HT1080 (cell line): ENCODE measurements around the gene SOD2. TPM values are rescaled to one million over a fixed set of nuclear protein-coding genes. Genes with fewer than 3 reads are reported as not detected.
"Not testable (repeated sequence)": the region's sequence is repeated elsewhere in the genome, so short reads cannot be mapped to it uniquely, and the experiment has no call there.

Experiments
- DNase-seq: peaks from one replicate; pipeline ENCODE4 v3.0.0-alpha.2; 2015; ENCODE audit warnings: low read depth
- polyA plus RNA-seq, 2 experiments: library from polyadenylated mRNA; depleted of rRNA; stranded (reverse); fragments of >200 nt; gene quantifications; 2 replicates each; pipeline ENCODE4 v1.2.3, GENCODE V29; 2015
- total RNA-seq: library from RNA; depleted of rRNA; stranded (reverse); fragments of >200 nt; shearing (Covaris generic); gene quantifications from 2 replicates; pipeline ENCODE4 v1.2.3, GENCODE V29; 2014; rRNA removed

Gene SOD2
- 53.5 and 60.2 TPM in 2 replicates for total RNA-seq
- 39.3 and 41.5 TPM in 2 replicates for polyA plus RNA-seq (2015; cell fraction: cytosol; rRNA removed)
- polyA plus RNA-seq (2015; cell fraction: nucleus; rRNA removed): 15.6 and 20.7 TPM in 2 replicates

DNA sequence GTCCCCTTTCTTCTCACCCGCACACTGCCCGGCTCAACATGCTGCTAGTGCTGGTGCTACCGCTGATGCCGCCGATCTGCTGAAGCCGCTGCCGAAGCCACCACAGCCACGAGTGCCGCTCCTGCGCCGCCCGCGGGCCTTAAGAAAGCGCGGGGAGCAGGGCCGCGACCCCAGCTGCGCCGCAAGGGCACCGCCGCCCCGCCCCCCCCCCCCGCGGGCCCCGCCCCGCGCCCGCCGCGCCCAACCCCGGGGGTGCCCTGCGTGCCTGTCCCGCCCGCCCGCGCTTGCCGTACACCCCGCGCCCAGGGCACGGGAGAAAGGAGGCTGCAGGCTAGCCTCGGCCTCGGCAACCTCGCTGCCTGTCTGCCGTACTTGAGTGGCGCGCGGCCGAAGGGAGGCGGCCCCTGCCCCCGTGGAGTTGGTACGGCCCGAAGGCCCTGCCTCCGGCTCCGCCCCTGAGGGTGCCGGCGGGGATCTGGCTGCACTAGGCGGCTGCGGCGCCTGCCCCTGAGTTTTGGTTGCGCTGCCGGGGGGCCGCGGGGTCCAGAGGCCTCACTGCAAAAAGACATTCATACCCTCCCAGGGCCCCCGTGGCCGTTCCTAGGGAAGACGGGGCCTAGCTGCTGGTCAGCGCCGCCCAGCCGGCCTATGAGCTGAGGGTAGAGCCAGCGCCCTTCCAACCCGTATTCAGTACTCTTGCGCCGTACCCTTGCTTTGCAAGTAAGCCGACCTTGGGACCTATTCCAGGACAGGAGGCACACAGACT lies at the start of gene SOD2:
Gene SOD2 (minus strand): TSS at position 114 of the 766 bp plus-strand sequence. CDS start 74 bp downstream, at position 40.
- peak; percentile 82 for DNase-seq

DNA sequence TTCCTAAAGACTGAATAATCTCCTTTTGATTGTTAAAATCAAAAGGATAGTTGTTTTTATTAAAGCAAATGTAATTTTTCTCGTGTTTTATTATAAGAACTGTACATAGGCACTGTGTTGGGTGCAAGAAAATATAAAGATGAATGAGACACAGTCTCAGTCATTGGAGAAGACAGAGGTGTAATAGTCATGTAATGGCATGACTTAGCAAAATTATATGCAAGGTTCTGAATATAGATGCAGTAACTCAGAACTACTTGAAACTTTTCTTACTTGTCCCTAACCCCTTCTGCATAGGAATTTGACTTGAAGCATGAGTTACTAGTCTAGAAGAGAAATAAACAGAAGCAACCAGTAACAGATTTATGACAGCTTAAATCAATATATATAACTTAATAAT lies 49.1 kb upstream of the SOD2 start:
- no peak for DNase-seq

DNA sequence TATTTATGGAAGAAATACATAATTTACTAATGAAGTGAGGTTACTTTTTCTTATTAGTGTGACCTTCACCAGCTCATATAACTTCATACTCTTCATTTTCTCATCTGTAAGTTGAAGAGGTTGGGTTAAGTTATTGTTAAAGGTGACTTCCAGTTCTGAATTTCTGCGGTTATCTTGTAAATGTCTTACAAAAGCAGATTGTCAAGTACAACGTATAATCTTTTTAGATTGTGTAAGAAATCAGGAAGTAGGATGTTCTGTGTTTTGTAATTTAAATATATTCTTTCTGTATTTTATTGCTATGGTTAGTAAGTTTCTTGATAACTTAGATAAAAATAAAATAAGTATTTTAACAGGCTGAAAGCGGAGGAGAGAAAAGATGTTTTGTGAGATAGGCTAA lies 46.3 kb upstream of the SOD2 start:
- no peak for DNase-seq

DNA sequence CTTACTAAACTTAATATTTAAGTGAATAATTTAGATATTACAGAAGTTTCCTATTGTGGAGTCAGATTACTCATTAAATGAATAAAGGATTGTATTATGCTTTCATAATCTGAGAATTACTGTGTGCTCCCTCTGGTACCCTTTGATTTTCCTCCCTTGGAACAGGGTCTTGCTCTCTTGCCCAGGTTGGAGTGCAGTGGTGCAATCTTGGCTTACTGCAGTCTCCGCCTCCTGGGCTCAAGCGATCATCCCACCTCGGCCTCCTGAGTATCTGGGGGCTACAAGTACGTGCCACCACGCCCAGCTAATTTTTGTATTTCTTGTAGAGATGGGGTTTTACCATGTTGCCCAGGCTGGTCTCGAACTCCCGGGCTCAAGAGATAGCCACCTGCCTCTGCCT lies 43.9 kb upstream of the SOD2 start:
- DNase-seq: no peak

DNA sequence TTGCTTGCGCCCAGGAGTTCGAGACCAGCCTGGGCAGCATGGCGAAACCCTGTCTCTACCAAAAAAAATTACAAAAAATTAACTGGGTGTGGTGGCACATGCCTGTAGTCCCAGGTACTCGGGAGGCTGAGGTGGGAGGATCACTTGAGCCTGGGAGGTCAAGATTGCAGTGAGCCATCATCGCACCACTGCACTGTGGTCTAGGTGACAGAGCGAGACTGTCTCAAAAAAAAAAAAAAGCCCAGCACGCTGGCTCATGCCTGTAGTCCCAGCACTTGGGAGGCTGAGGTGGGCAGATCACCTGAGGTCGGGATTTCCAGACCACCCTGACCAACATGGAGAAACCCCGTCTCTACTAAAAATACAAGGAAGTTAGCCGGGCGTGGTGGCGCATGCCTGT lies 40.4 kb upstream of the SOD2 start:
- not testable (repeated sequence) for DNase-seq

DNA sequence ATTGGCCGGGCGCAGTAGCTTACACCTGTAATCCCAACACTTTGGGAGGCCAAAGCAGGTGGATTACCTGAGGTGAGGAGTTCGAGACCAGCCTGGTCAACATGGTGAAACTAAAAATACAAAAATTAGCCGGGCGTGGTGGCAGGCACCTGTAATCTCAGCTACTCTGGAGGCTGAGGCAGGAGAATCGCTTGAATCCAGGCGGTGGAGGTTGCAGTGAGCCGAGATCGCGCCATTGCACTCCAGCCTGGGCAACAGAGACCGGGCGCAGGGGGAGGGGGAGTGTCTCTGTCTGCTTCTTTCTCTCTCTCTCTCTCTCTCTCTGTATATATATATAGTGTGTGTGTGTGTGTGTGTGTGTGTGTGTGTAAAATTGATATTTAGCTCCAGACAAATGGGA lies 39.5 kb upstream of the SOD2 start:
- DNase-seq: not testable (repeated sequence)

DNA sequence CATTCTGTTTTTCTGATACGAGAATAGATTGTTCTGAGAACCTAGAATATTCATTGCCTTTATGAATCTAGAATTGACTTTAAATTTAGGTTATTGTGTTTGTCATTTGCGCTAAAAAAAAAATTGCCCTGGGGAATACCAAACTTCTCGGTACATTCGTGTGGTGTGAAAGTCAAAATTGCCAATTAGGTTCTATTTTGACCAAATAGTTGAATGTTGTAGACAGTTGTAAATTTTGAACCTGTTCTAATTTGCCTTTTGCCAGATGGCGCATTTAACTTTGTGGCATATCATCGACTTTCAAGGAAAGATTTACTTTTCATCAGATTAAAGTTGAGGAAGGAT lies 37.3 kb upstream of the SOD2 start:
- DNase-seq: no peak

DNA sequence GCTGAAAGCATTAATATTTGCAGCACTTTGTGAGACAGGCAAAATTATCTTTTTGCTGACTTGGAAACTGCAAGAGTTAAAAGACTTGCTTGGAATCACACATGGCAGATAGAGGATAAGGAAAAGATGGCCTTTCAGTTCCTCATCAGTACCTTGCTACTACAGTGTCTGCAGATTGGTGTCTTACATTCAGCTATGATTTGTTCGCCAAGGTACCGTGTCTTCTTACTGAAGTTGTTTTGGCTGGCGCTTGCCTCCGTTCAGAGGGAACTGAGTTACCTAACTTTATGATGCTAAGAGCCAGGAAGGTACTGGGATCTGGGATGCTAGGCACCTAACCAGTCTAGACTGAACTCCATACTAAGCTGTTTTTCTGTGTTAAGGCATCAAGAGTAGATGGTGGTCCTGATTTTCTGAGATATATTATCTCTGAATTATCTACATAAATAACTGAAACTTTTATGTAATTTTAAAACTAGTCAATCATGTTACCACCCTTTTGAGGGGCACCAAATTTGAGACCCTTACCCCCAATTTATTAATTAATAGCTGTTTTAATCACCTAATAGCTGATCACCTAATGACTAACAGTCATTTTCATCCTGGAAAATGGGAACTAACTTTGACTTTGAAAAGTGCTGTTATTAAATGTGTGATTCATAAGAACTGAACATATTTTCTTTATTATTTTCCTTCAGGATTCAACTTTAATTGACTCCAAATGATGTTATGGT lies 36.7 kb upstream of the SOD2 start:
- no peak for DNase-seq

DNA sequence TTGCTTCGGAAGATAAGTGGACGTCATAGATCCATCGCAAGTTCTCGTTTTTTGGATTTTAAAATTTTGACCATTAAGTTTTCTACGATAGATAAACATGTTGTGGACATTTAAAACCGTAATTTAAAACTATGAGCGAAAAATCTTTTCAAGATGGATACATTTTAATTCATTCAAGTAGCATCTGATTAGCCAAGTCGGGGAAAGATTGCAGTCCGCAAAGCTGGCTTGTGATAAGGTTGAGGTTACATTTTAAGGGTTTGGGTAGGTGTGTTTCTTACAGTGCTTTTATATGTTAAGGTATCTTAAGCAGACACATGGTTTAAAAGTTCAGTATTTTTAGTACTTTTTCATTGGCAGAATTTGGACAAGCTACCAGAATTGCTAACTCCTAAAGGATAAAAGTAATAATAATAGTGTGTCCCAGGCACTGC lies 35.5 kb upstream of the SOD2 start:
- DNase-seq: no peak

DNA sequence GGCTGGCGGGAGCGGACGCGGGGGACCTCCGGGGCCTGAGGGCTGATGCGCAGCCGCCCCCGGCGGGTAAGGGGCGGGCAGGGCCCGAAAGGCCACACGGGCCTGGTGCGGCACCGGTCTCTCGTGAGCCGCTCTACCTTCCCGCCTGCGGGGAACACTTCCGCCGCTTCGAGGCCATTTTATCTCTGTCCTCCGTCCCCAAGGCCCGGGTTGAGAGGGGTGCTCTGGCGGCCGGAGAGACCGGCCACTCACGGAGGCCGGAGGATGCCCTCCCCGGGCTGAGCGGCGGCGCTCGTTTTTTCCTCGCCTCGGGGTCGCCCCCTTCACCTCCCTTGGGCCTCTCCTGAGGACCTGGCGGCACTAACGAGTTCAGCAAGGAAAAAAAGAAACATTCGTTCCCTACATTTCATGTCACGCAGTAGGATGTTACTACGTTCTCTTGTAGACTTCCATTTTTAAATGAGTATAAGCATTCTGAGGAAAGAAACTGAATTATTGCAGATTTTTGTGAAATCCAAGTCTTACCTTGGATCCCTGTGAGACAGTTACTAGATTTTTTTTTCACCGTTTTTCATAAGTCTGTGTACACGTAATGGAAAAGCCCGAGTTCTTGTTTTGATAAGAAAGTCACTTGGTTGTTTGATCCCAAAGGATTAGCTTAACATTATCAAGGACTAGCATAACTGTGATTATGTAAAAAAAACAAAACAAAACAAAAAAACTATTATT lies 34.8 kb upstream of the SOD2 start:
- DNase-seq: peak; percentile 39

DNA sequence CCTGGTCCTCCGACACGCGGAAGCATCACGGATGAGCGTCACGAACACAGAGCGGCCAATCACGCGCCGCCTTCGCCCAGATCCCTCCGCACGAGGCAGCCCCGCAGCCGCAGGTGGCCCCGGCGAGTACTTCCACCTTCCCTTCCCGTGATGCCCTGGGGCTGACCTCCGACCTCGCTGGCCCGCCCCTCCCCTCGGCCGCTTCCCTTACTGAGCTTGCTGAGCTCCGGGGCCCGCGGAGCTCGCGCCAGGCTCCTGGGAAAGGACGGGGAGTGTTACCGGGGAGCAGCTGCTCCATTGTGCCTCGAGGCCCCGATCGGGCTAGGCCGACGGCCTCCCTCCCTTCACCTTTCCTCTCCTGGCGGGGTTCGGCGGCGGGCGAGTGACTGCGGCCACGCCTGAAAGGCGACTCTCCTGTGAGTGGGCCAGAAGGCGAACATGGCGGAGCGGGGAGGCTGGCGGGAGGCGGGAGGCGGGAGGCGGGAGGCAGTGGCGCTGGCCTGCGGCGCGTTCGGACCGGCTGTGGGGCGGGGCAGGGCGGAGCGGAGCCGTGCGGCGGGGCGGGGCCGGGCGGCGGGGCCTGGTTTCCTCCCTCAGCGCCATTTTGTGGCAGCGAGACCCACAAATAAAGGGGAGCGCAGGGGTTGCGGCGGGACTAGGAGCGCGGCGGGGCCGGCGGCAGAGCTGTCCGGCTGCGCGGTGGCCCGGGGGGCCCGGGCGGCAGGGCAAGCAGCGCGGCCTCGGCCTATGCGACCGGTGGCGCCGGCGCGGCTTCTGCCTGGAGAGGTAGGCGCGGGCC lies 34.1 kb upstream of the SOD2 start, which contains the start of gene WTAP:
Gene WTAP (plus strand): TSS at position 589 of the 799 bp plus-strand sequence. CDS start 8,760 bp downstream, outside the sequence.
- peak; percentile 94 for DNase-seq

DNA sequence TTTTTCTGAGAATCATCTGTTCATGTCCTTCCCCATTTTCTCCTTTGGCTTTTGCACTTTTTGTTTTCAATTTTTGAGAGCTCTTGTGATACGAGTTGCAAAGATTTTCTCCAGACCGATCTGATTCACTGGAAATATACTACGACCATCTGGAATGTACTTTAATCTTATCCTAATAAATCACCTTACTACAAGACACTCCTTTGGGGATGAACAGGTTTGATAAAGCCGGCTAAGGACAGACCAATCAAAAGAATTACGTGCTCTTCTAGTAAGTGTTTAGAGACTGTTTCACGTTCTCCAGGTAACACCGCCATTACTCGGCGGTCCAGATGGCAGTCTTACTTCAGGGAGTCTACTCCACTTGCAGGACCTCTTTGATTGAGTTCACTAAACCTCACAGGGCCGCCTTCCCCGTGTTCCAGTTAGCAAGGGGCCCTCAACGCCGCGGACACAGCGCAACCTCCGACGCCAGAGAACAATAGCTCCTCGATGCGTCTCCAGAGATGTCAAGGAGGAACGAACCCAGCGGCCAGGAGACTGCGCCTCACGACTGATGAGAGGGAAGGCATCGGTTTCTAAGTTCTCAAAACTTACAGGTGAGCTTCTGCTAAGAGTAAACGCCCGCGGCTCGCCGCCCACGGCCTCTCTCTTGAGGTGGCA lies 33.3 kb upstream of the SOD2 start:
- DNase-seq: no peak

DNA sequence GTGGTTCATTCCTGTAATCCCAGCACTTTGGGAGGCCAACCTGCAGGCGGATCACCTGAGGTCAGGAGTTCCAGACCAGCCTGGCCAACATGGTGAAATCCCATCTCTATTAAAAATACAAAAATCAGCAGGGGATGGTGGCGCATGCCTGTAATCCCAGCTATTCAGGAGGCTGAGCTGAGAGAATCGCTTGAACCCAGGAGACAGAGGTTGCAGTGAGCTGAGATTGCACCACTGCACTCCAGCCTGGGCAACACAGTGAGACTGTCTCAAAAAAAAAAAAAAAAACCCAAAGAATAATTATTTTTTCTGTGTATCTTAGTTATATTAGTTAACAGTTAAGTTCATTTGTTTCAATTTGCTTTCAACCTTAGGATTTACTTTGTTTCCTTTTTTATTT lies 32.2 kb upstream of the SOD2 start:
- not testable (repeated sequence) for DNase-seq

DNA sequence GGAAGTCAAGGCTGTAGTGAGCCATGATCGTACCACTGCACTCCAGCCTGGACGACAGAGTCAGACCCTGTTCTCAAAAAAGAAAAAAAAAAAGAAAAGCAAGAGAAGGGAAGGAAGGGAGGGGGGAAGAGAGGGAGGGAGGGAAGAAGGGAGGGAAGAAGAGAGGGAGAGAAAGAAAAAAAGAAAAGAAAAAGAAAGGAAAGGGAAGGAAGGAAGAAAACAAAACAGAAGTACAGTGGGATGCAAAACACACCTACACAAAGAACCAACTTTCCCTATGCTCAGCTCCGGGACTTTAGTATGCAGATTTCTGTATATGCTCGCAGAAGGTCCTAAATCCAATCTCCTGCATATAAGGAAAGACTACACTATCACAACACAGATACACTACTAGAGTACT lies 31.7 kb upstream of the SOD2 start:
- no peak for DNase-seq

DNA sequence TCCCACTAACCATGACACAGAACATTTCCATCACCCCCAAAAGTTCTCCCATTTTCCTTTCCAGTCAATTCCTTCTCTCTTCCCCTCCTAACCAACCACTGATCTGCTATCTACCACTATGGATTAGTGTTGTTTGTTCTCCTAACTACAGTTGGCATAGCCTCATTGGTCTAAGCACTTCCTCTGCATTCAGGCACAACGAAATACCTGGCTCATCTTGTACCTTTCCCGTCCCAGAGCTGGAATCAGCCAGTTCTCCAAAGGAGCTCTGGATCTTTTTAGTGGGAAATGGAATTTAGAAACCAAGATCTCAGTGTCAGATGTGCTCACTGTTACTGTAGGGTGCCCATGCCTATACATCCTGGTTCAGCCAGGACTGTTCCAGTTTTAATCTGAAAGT lies 30.2 kb upstream of the SOD2 start:
- no peak for DNase-seq

DNA sequence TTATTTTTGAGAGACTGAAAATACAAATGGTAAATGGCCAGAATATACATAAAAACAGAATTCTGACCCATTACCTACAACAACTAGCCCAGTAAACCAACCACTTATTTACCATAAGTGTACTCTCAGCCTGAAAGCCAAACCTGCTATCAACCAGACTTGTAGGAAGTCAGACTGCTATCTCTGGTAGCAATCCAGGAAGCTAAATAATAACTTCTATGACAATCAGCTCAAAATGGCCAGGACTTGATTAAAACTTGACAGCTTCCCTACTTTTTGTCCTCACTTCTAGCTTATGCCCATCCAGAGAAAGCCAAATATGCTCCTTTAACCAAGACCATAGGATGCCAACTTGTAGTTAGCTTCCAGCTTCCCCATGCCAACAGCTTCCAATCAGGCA lies 29.6 kb upstream of the SOD2 start:
- DNase-seq: no peak

DNA sequence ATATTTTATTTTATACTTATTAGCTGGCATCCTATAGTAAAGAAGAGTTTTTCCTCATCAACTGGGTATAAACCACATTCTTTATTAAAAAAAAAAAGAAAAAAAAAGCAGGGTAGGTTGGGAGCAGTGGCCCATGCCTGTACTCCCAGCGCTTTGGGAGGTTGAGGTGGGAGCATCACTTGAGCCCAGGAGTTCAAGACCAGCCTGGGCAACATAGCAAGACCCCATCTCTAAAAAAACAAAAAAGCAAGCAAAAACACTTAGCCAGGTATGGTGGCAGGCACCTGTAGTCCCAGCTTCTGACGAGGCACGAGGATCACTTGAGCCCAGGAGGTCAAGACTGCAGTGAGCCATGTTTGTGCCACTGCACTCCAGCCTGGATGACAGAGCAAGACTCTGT lies 28.9 kb upstream of the SOD2 start:
- DNase-seq: not testable (repeated sequence)

DNA sequence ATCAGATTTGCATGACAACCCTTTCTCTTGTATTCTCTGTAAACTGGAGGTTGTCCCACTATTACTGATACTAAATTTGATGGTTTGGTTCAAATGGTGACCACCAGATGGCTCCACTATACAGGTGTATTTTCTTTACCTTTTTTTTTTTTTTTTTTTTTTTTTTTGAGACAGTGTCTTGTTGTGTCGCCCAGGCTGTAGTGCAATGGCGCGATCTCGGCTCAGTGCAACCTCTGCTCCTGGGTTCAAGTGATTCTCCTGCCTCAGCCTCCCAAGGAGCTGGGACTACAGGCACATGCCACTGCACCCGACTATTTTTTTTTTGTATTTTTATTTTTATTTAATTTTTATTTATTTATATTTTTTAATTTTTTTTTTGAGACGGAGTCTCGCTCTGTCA lies 27.7 kb upstream of the SOD2 start:
- peak; percentile 32 for DNase-seq

DNA sequence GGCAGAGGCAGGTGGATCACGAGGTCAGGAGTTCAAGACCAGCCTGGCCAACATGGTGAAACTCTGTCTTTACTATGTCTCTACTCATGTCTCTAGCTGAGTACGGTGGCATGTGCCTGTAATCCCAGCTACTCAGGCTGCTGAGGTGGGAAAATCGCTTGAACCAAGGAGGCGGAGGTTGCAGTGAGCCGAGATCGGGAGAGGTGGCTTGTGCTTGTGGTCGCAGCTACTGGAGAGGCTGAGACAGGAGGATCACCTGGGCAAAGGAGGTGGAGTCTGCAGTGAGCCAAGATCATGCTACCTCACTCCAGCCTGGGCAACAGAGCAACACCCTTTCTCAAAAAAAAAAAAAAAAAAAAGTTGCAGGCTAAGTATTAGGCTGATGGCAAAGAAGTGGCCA lies 26.2 kb upstream of the SOD2 start:
- DNase-seq: no peak

DNA sequence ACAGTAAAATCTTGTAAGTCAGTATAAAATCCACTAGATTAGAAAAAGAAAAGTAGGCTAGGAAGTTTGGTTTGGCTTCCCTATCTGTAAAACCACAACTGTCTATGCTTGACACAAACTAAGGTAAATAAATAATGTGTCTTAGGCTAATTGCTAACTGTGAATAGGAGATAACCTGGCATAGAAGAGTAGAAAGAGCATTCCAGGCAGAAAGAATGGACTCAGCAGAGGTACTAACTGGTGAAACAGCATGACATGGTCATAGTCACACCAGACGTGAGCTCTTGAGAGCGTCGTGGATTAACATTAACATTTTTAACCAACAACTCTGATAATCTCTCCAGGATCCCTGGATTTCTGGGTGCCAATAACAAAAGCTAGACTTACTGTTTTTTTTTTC lies 25.6 kb upstream of the SOD2 start:
- DNase-seq: no peak
